Chondrocyte (in vitro differentiated cells): ENCODE measurements around the gene BET1L. TPM values are rescaled to one million over a fixed set of nuclear protein-coding genes. Genes with fewer than 3 reads are reported as not detected.

Experiments used
- DNase-seq: peaks from one replicate; pipeline ENCODE4 v3.0.0; 2021; ENCODE audit warnings: mixed read lengths, low spot score
- H3K27ac Mint-ChIP-seq: one replicate; pipeline ENCODE4 v1.8.0; 2021; ENCODE audit warnings: mild to moderate bottlenecking, moderate library complexity, mixed read lengths; ENCODE audit not compliant: unreplicated experiment
- H3K27me3 Mint-ChIP-seq: 2 replicates; pipeline ENCODE4 v1.8.0; 2021; ENCODE audit warnings: low read depth, mixed read lengths
- H3K36me3 Mint-ChIP-seq: 2 replicates; pipeline ENCODE4 v1.8.0; 2021; ENCODE audit warnings: low read depth, mixed read lengths
- H3K4me1 Mint-ChIP-seq: 2 replicates; pipeline ENCODE4 v1.8.0; 2021; ENCODE audit warnings: low read depth, mild to moderate bottlenecking, mixed read lengths
- H3K4me3 Mint-ChIP-seq: one replicate; pipeline ENCODE4 v1.8.0; 2021; ENCODE audit warnings: mild to moderate bottlenecking, moderate library complexity, mixed read lengths; ENCODE audit not compliant: unreplicated experiment
- H3K9me3 Mint-ChIP-seq: 2 replicates; pipeline ENCODE4 v1.8.0; 2021; ENCODE audit warnings: low read depth, mixed read lengths
- total RNA-seq: library from RNA; stranded (reverse); gene quantifications from 3 replicates; pipeline ENCODE4 v1.2.1, GENCODE V29; 2021
- TF ChIP-seq, protein P1 (sequence below): fragments of 200-600 bp; sonication (generic); IDR thresholded peaks from 2 replicates; pipeline ENCODE4 v1.5.0; 2021; ENCODE audit warnings: antibody characterized with exemption, mild to moderate bottlenecking, moderate library complexity

BET1L gene
- total RNA-seq, 1 donor from 2014 or later, result 59.6 TPM

DNA sequence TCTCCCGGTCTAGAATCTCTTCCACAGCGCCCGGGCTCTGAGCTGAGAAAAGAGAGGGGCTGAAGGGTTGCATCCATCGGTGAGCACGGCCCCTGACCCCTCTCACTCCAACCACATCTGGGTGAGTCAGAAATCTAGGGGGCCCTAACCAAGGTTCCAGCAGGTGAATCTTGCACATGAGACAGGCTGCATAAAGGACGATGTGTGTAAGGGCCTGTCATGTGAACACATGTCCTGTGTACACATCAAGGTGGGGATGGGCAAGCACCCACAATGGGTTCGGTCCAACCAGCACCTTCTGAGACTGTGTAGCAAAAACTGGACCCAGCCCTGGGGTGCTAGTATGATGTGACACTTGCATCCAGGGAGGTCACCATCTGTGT, 1.2 kb downstream of the BET1L start:
- TF ChIP-seq, protein P1, sequence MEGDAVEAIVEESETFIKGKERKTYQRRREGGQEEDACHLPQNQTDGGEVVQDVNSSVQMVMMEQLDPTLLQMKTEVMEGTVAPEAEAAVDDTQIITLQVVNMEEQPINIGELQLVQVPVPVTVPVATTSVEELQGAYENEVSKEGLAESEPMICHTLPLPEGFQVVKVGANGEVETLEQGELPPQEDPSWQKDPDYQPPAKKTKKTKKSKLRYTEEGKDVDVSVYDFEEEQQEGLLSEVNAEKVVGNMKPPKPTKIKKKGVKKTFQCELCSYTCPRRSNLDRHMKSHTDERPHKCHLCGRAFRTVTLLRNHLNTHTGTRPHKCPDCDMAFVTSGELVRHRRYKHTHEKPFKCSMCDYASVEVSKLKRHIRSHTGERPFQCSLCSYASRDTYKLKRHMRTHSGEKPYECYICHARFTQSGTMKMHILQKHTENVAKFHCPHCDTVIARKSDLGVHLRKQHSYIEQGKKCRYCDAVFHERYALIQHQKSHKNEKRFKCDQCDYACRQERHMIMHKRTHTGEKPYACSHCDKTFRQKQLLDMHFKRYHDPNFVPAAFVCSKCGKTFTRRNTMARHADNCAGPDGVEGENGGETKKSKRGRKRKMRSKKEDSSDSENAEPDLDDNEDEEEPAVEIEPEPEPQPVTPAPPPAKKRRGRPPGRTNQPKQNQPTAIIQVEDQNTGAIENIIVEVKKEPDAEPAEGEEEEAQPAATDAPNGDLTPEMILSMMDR, result no peak
- Mint-ChIP-seq H3K9me3 (no peaks in the 10 kb centered on the region), H3K4me1 (peaks cover 47% of the 10 kb centered on the region), H3K36me3 (peaks cover 13% of the 10 kb centered on the region), H3K4me3 (peak overlapping the region; percentile 99), H3K27me3 (no peaks in the 10 kb centered on the region), H3K27ac (peak overlapping the region; percentile 98)
- DNase-seq, result peak; percentile 68

DNA sequence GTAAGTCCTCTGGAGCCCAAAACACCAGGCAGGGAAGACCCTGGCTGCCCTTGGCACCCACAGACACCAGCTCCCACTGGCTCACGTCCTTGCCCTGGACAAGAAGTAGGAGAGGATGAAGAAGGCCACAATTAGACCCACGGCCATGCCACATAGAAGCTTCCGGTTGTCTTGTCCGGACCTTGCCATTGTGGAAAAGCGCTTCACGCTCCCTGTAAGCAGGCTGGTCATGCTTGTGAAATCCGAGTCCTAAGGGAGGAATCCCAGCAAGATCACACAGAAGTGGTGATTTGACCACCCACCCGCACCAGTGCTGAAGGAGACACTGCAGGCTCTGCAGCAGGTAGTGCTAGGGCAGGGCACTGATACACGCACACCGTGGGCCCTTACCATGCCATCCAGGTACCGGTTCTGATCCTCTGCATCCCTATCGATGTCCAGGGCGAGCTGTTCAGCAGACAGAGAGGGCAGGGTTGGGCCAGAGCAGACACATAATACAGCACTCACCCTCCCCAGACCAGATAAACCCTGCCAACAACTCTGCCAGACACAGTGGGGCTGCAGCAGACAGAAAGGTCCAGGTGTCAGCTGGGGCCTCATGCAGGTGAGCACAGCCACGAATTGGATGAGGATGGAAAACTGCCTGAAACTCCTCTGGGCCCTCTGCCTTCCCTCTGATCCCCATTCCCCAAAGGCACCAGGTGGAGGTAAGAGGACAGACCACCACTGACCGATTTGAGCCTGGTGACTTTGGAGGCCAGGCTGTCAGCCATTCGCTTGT, 1.8 kb downstream of the BET1L start:
- peaks cover 42% of the 10 kb centered on the region for H3K4me1 Mint-ChIP-seq
- peak overlapping the region; percentile 99 for H3K4me3 Mint-ChIP-seq
- H3K27ac Mint-ChIP-seq, result no peak overlapping the region
- TF ChIP-seq, protein P1, result no peak
- H3K36me3 Mint-ChIP-seq, result peaks cover 15% of the 10 kb centered on the region
- no peaks in the 10 kb centered on the region for H3K9me3 Mint-ChIP-seq
- H3K27me3 Mint-ChIP-seq, result no peaks in the 10 kb centered on the region
- no peak for DNase-seq

DNA sequence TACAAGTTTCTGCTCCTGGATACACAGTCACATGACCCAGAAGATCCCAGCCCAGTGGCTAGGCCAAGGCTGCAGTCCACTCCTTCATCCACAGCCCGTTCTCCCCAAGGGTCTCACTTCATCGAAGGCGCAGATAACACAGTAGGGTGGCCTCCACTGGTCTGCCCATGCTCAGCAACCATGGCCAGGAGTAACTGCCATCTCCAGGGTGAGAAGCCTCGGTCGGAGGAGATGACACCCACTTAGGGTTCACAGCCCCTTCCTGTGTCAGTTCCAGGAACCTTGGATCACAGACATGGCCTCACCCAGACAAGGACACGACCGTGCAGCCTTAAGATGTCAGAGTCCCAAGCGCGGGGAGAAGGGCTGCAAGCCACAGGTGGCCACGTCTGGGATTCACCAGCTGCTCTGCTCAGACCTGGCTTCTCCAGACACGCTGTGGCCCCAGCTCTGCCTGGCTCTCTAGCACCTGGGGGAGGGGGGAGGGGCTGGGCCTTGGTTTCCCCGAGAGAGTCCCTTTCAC, 2.6 kb downstream of the BET1L start:
- no peaks in the 10 kb centered on the region for H3K9me3 Mint-ChIP-seq
- peaks cover 34% of the 10 kb centered on the region for H3K4me1 Mint-ChIP-seq
- peak; percentile 47 for DNase-seq
- peaks cover 13% of the 10 kb centered on the region for H3K36me3 Mint-ChIP-seq
- H3K4me3 Mint-ChIP-seq, result no peak overlapping the region
- H3K27ac Mint-ChIP-seq, result no peak overlapping the region
- H3K27me3 Mint-ChIP-seq, result no peaks in the 10 kb centered on the region
- TF ChIP-seq, protein P1, result no peak

DNA sequence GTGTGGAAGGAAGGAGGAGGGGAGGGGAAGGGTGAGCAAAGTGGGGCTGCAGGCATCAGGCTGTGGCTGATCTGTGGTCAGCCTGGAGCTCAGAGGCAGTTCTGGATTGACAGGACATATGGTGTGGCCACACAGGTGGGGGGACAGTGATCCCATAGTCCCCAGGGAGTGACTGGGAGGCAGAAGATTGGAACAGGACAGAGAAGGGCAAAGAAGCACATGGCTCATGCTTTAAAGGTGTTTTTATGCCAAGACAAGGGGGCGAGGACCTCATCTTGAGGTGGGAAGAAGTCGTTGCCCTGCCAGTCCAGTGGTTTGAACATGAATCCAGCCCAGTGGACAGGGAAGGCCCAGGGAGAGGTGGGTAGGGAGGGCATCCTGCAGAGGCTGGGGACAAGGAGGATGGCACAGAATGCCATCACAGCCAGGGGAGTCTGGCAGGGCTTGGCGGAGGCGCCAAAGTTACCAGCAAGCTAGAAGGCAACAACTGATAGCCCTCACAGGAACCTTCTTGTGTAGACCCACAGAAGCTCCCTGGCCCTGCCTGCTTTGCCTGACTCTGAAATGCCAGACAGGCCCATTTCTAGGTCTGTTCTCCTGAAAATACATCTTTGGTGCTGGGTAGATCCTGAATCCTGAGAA, 3.1 kb downstream of the BET1L start:
- TF ChIP-seq, protein P1, result no peak
- Mint-ChIP-seq H3K27me3 (no peaks in the 10 kb centered on the region), H3K4me1 (peaks cover 30% of the 10 kb centered on the region), H3K27ac (peak overlapping the region; percentile 28), H3K36me3 (peaks cover 13% of the 10 kb centered on the region), H3K9me3 (no peaks in the 10 kb centered on the region), H3K4me3 (no peak overlapping the region)
- DNase-seq, result peak; percentile 43

DNA sequence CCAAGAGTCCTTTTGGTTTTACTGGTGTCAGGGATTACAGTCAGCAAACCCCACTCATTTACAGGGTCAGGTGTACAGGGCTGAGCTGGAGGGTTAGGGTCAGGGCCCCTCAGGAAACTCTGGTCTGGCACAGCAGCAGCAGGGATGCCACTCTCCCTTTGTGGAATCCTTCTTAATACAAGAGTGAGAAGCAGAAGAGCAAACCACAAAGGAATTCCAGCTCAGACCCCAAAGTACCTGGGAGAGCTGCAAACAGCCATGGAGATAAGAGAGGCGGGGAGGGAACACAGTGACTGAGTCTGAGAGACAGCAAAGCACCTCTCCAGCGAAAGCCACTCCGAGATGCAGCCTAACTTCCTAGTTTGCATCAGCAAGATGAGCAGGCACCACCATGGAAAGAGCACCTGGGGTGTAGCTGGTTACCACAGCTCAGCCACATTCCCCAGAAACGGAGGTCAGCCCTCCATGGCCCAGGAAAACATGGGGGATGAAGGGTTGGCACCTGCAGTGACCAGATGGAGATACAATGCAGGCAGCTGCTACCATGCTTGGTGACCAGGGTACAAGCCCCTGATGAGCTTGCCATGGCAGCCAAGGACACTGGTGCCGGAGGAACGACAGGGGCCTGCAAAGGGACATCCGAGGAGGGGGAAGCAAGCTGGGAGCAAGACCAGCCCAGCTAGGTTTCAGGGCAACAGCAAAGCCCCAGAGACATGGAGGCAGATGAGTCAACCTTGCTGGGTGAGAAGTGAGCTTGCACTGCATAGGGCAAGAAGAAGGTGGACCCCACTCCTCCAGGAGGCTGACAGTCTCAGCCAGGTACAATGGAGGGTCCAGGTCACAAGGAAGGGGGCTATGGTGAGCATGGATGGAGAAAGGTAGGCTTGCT, 3.9 kb downstream of the BET1L start:
- peak; percentile 60 for DNase-seq
- no peaks in the 10 kb centered on the region for H3K9me3 Mint-ChIP-seq
- peaks cover 30% of the 10 kb centered on the region for H3K4me1 Mint-ChIP-seq
- no peak overlapping the region for H3K4me3 Mint-ChIP-seq
- peaks cover 13% of the 10 kb centered on the region for H3K36me3 Mint-ChIP-seq
- no peaks in the 10 kb centered on the region for H3K27me3 Mint-ChIP-seq
- peak overlapping the region; percentile 28 for H3K27ac Mint-ChIP-seq
- TF ChIP-seq, protein P1, result no peak
